Body of pancreas (tissue), 4 donors: Measurements from ENCODE around the gene MYBL2.

Experiments
- CTCF ChIP-seq, 7 experiments: fragments of 450-650 bp in 4 of 7; fragments of 200-600 bp in 3 of 7; sonication (generic) in 3 of 7; IDR thresholded peaks; one replicate each; pipeline ENCODE4 v1.5.1; 2016 to 2019; ENCODE audit warnings: antibody characterized with exemption in 7 of 7
- POLR2A ChIP-seq, 3 donors: fragments of 450-650 bp; IDR thresholded peaks; one replicate each; pipeline ENCODE4 v1.6.1; 2016; ENCODE audit warnings: antibody characterized with exemption in 3 of 3, mild to moderate bottlenecking in 2 of 3

DNA sequence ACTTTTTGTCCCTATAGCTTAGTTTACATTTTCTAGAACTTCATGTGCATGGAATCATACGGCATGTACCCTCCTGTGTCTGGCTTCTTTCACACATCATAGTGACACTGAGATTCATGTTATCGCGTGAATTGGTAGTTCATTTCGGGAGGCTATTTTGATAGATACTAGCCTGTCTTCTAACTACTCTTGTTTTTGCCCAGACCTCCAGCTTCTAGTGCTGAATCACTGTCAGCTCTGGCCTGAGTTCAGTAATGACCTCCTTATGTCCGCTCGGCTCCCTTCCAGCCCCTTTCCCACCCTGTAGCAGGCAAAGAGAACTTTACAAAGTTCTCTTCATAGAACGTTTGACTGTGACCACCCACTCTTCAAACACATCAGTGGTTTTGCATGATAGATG, 14.1 kb downstream of the MYBL2 start:
- TF ChIP-seq CTCF (IDR thresholded peaks at IDR 0.05), result no peak
- TF ChIP-seq POLR2A (IDR thresholded peaks at IDR 0.05), result no peak
